ENCODE data around the gene HCFC1R1.

The HCFC1R1 gene

DNA sequence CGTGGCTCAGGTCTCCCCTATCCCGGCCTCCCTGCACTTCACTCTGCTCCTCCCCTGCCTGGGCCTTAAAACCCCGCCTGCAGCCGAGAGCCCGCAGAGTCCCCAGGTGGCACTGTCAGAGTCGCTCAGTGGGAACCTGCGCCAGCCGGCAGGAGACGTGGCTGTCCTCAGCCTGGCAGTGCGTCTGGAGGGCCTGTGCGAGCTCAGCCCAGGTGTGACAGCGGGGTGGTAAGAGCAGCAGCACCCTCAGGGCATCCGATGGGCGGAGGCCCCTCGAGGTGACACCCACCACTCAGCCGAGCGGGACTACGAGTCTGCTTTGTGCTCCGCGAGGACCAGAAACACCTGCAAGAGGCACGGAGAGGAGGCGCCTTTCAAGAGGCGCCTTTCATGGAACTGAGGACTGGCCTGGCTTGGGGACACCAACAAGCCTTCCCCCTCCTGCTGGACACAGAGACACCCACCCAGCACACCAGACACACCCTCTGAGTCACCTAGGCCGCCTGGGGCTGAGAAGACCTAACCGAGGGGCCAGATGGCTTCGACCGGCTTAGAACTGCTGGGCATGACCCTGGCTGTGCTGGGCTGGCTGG, 10.8 kb downstream of the HCFC1R1 start, which contains the start of gene CLDN9:
Gene CLDN9 (plus strand): TSS at position 96 of the 593 bp plus-strand sequence. CDS start 440 bp downstream, at position 536.
- Histone ChIP-seq H2BK5ac (ENCODE audit: low read length) (peak within 1 kb of the TSS; percentile 82), H3K79me1 (ENCODE audit: low read depth, low read length) (peaks cover 3% of the 10 kb centered on the region), H3K23ac (ENCODE audit: low read depth, low read length, poor library complexity) (peak within 1 kb of the TSS; percentile 97), H3K9ac (ENCODE audit: low read depth, low read length, poor library complexity) (peak within 1 kb of the TSS; percentile 63), H4K8ac (ENCODE audit: low read depth, low read length) (no peak within 1 kb of the TSS), H2BK15ac (ENCODE audit: low read length) (peak within 1 kb of the TSS; percentile 54), H3K4me1 (ENCODE audit: control insufficient read depth in 2 of 2, insufficient read depth in 1 of 2, low read depth in 1 of 2, low read length in 2 of 2) (peaks cover 19 to 22% of the 10 kb centered on the region in 2 donors), H2AFZ (ENCODE audit: low read length) (peak within 1 kb of the TSS; percentile 80), H3K9me3 (replicated peaks in 1 of 2; ENCODE audit: control insufficient read depth in 2 of 2, insufficient read depth in 1 of 2, low read depth in 1 of 2, low read length in 2 of 2) (no peaks in the 10 kb centered on the region), H3K4ac (ENCODE audit: low read length) (peak within 1 kb of the TSS; percentile 66), H3K36me3 (replicated peaks in 1 of 2; ENCODE audit: control insufficient read depth in 2 of 2, insufficient read depth in 2 of 2, low read length in 2 of 2) (no peaks in the 10 kb centered on the region), H3K4me3 (ENCODE audit: low read length in 2 of 2) (peak within 1 kb of the TSS in 1 of 2 donors; percentile 30), H2AK5ac (ENCODE audit: low read depth, low read length) (peak within 1 kb of the TSS; percentile 91), H3K27me3 (ENCODE audit: control insufficient read depth in 3 of 3, insufficient read depth in 3 of 3, low read depth in 1 of 3, low read length in 3 of 3) (peaks cover 16 to 73% (median 59%) of the 10 kb centered on the region in 3 experiments), H2BK120ac (ENCODE audit: low read depth, low read length) (peak within 1 kb of the TSS; percentile 31), H4K91ac (ENCODE audit: low read depth, low read length, poor library complexity) (peak within 1 kb of the TSS; percentile 30), H3K27ac (replicated peaks; ENCODE audit: low read length) (no peak within 1 kb of the TSS), H3K14ac (ENCODE audit: low read length) (peak within 1 kb of the TSS; percentile 89), H3K4me2 (ENCODE audit: insufficient read depth, low read length, poor library complexity, severe bottlenecking) (peak within 1 kb of the TSS; percentile 64), H3K18ac (ENCODE audit: low read length) (peak within 1 kb of the TSS; percentile 89), H2BK12ac (ENCODE audit: low read length) (peak within 1 kb of the TSS; percentile 58)
- WGBS, 2 donors (ENCODE audit: extremely low coverage in 2 of 2, insufficient read length in 2 of 2, insufficient replicate concordance in 1 of 2), result no CpG with 5 or more reads among the region's 27 CpGs
- no peak for DNase-seq (ENCODE audit: low spot score)

DNA sequence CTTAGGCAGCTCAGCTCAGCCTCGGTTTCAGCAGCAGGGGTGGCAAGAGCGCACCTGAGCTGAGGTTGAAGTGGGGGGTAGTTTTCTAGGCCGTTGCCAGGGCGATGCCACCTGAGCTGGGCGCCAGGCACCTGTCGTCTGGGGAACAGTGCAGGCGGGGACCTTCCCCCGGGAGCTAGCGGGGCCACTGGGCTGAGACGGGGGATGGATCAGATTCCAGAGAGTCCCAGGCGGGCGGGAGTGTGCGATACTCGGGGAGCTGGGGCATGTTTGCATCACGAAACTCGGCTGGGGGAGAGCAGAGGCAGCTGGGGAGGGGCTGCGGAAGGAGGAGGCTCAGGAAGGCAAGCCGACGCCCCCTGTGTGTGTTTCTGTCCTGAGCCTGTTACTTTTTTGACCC, 11.5 kb downstream of the HCFC1R1 start:
- Histone ChIP-seq H3K4ac (ENCODE audit: low read length) (no peak overlapping the region), H3K27ac (replicated peaks; ENCODE audit: low read length) (no peak overlapping the region), H3K23ac (ENCODE audit: low read depth, low read length, poor library complexity) (peak overlapping the region; percentile 97), H3K36me3 (replicated peaks in 1 of 2; ENCODE audit: control insufficient read depth in 2 of 2, insufficient read depth in 2 of 2, low read length in 2 of 2) (no peaks in the 10 kb centered on the region), H4K91ac (ENCODE audit: low read depth, low read length, poor library complexity) (no peak overlapping the region), H3K4me2 (ENCODE audit: insufficient read depth, low read length, poor library complexity, severe bottlenecking) (peak overlapping the region; percentile 64), H3K4me1 (ENCODE audit: control insufficient read depth in 2 of 2, insufficient read depth in 1 of 2, low read depth in 1 of 2, low read length in 2 of 2) (peaks cover 21 to 22% of the 10 kb centered on the region in 2 donors), H2AK5ac (ENCODE audit: low read depth, low read length) (no peak overlapping the region), H2BK12ac (ENCODE audit: low read length) (peak overlapping the region; percentile 41), H3K27me3 (ENCODE audit: control insufficient read depth in 3 of 3, insufficient read depth in 3 of 3, low read depth in 1 of 3, low read length in 3 of 3) (peaks cover 21 to 75% (median 65%) of the 10 kb centered on the region in 3 experiments), H3K4me3 (ENCODE audit: low read length in 2 of 2) (peak overlapping the region in 1 of 2 donors; percentile 30), H2BK120ac (ENCODE audit: low read depth, low read length) (no peak overlapping the region), H2BK15ac (ENCODE audit: low read length) (no peak overlapping the region), H3K9ac (ENCODE audit: low read depth, low read length, poor library complexity) (peak overlapping the region; percentile 63), H2AFZ (ENCODE audit: low read length) (peak overlapping the region; percentile 80), H2BK5ac (ENCODE audit: low read length) (no peak overlapping the region), H3K14ac (ENCODE audit: low read length) (peak overlapping the region; percentile 64), H3K79me1 (ENCODE audit: low read depth, low read length) (peaks cover under 1% of the 10 kb centered on the region), H3K9me3 (replicated peaks in 1 of 2; ENCODE audit: control insufficient read depth in 2 of 2, insufficient read depth in 1 of 2, low read depth in 1 of 2, low read length in 2 of 2) (no peaks in the 10 kb centered on the region), H4K8ac (ENCODE audit: low read depth, low read length) (no peak overlapping the region), H3K18ac (ENCODE audit: low read length) (peak overlapping the region; percentile 89)
- DNase-seq (ENCODE audit: low spot score), result no peak
- no CpG with 5 or more reads among the region's 19 CpGs for WGBS, 2 donors (ENCODE audit: extremely low coverage in 2 of 2, insufficient read length in 2 of 2, insufficient replicate concordance in 1 of 2)

DNA sequence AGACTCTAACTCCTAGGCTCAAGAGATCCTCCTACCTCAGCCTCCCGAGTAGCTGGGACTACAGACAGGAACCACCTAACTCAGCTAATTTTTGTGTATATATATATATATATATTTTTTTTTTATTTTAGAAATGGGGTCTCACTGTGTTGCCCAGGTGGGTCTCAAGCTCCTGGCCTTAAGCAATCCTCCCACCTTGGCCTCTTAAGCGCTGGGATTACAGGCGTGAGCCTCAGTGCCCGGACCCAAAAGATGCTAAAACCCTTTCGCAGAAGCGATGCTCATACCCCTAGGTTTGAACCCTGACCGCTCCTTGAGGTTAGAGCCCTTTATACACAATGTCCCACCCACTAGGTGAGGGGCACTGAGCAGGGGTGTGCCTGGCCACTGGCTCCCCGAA, 13.2 kb downstream of the HCFC1R1 start:
- peak overlapping the region; percentile 48 for H2BK5ac ChIP-seq (ENCODE audit: low read length)
- peaks cover 27 to 82% (median 74%) of the 10 kb centered on the region in 3 experiments for H3K27me3 ChIP-seq (ENCODE audit: control insufficient read depth in 3 of 3, insufficient read depth in 3 of 3, low read depth in 1 of 3, low read length in 3 of 3)

DNA sequence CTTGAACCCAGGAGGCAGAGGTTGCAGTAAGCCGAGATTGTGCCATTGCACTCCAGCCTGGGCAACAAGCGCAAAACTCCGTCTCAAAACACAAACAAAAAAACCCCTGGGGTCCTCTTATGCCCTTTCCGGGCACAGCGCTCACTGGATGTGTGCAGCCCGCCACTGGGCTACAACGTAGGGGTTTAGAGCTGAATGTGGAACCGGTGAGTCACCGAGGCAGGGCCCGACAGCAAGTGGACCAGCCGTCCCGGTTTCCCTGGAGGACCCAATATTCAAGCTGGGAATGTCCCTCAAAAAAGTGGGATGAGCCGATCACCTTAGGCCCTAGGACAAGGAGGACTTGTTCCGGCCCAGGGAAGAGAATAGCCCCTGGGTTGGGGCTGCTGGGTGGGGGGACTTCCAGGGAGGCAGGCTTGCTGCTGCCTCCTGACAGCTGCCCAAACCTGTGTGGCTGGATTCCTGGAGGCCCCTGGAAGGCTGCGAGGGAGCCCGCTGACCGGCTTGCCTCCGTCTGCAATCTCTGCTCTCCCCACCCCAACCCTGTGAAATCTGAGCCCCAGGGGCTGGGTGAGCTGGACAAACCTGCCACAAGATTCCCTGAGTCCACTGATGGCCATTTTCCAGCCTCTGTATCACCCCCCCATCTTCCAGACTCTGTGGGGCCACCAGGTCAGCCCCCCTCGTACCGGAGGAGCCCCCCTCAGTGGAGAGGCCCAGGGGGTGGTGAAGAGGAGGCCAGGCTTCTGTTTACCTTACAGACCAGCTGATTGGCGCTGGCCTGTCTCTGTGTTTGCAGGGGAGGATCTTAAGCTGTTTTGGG, 14.0 kb downstream of the HCFC1R1 start:
- Histone ChIP-seq H3K9ac (ENCODE audit: low read depth, low read length, poor library complexity) (no peak overlapping the region), H3K4me3 (ENCODE audit: low read length in 2 of 2) (no peak overlapping the region), H4K8ac (ENCODE audit: low read depth, low read length) (no peak overlapping the region), H3K9me3 (replicated peaks in 1 of 2; ENCODE audit: control insufficient read depth in 2 of 2, insufficient read depth in 1 of 2, low read depth in 1 of 2, low read length in 2 of 2) (no peaks in the 10 kb centered on the region), H2BK120ac (ENCODE audit: low read depth, low read length) (no peak overlapping the region), H2BK5ac (ENCODE audit: low read length) (no peak overlapping the region), H3K23ac (ENCODE audit: low read depth, low read length, poor library complexity) (no peak overlapping the region), H3K27me3 (ENCODE audit: control insufficient read depth in 3 of 3, insufficient read depth in 3 of 3, low read depth in 1 of 3, low read length in 3 of 3) (peaks cover 29 to 82% (median 80%) of the 10 kb centered on the region in 3 experiments), H3K4me1 (ENCODE audit: control insufficient read depth in 2 of 2, insufficient read depth in 1 of 2, low read depth in 1 of 2, low read length in 2 of 2) (peaks cover 19 to 25% of the 10 kb centered on the region in 2 donors), H2BK15ac (ENCODE audit: low read length) (no peak overlapping the region), H3K79me1 (ENCODE audit: low read depth, low read length) (no peaks in the 10 kb centered on the region), H3K4me2 (ENCODE audit: insufficient read depth, low read length, poor library complexity, severe bottlenecking) (peak overlapping the region; percentile 28), H3K36me3 (replicated peaks in 1 of 2; ENCODE audit: control insufficient read depth in 2 of 2, insufficient read depth in 2 of 2, low read length in 2 of 2) (no peaks in the 10 kb centered on the region), H2AK5ac (ENCODE audit: low read depth, low read length) (no peak overlapping the region), H3K4ac (ENCODE audit: low read length) (no peak overlapping the region), H4K91ac (ENCODE audit: low read depth, low read length, poor library complexity) (no peak overlapping the region), H2AFZ (ENCODE audit: low read length) (peak overlapping the region; percentile 81), H2BK12ac (ENCODE audit: low read length) (no peak overlapping the region), H3K18ac (ENCODE audit: low read length) (peak overlapping the region; percentile 78), H3K14ac (ENCODE audit: low read length) (no peak overlapping the region), H3K27ac (replicated peaks; ENCODE audit: low read length) (no peak overlapping the region)
- DNase-seq (ENCODE audit: low spot score), result no peak
- no CpG with 5 or more reads among the region's 21 CpGs for WGBS, 2 donors (ENCODE audit: extremely low coverage in 2 of 2, insufficient read length in 2 of 2, insufficient replicate concordance in 1 of 2)

More for the DNA sequence above, 13.2 kb downstream of the HCFC1R1 start:
- Histone ChIP-seq H3K4me3 (ENCODE audit: low read length in 2 of 2) (no peak overlapping the region), H3K4me2 (ENCODE audit: insufficient read depth, low read length, poor library complexity, severe bottlenecking) (no peak overlapping the region), H3K4ac (ENCODE audit: low read length) (no peak overlapping the region), H4K91ac (ENCODE audit: low read depth, low read length, poor library complexity) (no peak overlapping the region), H3K27ac (replicated peaks; ENCODE audit: low read length) (no peak overlapping the region), H2BK15ac (ENCODE audit: low read length) (peak overlapping the region; percentile 14), H3K9me3 (replicated peaks in 1 of 2; ENCODE audit: control insufficient read depth in 2 of 2, insufficient read depth in 1 of 2, low read depth in 1 of 2, low read length in 2 of 2) (no peaks in the 10 kb centered on the region), H3K18ac (ENCODE audit: low read length) (peak overlapping the region; percentile 48), H2BK12ac (ENCODE audit: low read length) (no peak overlapping the region), H3K14ac (ENCODE audit: low read length) (no peak overlapping the region), H2AFZ (ENCODE audit: low read length) (no peak overlapping the region), H3K36me3 (replicated peaks in 1 of 2; ENCODE audit: control insufficient read depth in 2 of 2, insufficient read depth in 2 of 2, low read length in 2 of 2) (no peaks in the 10 kb centered on the region), H2BK120ac (ENCODE audit: low read depth, low read length) (no peak overlapping the region), H2AK5ac (ENCODE audit: low read depth, low read length) (peak overlapping the region; percentile 97), H3K23ac (ENCODE audit: low read depth, low read length, poor library complexity) (no peak overlapping the region), H3K4me1 (ENCODE audit: control insufficient read depth in 2 of 2, insufficient read depth in 1 of 2, low read depth in 1 of 2, low read length in 2 of 2) (peaks cover 19 to 25% of the 10 kb centered on the region in 2 donors), H3K79me1 (ENCODE audit: low read depth, low read length) (no peaks in the 10 kb centered on the region), H3K9ac (ENCODE audit: low read depth, low read length, poor library complexity) (no peak overlapping the region), H4K8ac (ENCODE audit: low read depth, low read length) (no peak overlapping the region)
- WGBS, 2 donors (ENCODE audit: extremely low coverage in 2 of 2, insufficient read length in 2 of 2, insufficient replicate concordance in 1 of 2), result no CpG with 5 or more reads among the region's 8 CpGs
- DNase-seq (ENCODE audit: low spot score), result no peak

Measured in neuronal stem cell (in vitro differentiated cells).